Activated CD8-positive, alpha-beta memory T cell treated with anti-CD3 and anti-CD28 coated beads, Interleukin-2, amount 50 U/mL, for 24 hours (primary cell): Measurements from ENCODE around the gene CCDC112.

Experiments used
- DNase-seq: peaks from one replicate; pipeline ENCODE4 v3.0.0-alpha.2; 2020; ENCODE audit errors: extremely low read depth

CCDC112 gene

GRCh38 chr5:115319007-115319406 is 22.6 kb upstream of the CCDC112 start:
- DNase-seq: no peak

- no peak for DNase-seq
Observed at GRCh38 chr5:115317736-115318135, 21.3 kb upstream of the CCDC112 start.

GRCh38 chr5:115317320-115317719 is 20.9 kb upstream of the CCDC112 start:
- no peak for DNase-seq

- DNase-seq: no peak
Observed at GRCh38 chr5:115313632-115314031, 17.2 kb upstream of the CCDC112 start.

- DNase-seq: no peak
Observed at GRCh38 chr5:115313052-115313451, 16.6 kb upstream of the CCDC112 start.

GRCh38 chr5:115309751-115310370 is 13.4 kb upstream of the CCDC112 start:
- no peak for DNase-seq

GRCh38 chr5:115308815-115309214 is 12.4 kb upstream of the CCDC112 start:
- no peak for DNase-seq

- no peak for DNase-seq
Observed at GRCh38 chr5:115306011-115306536, 9.6 kb upstream of the CCDC112 start.

GRCh38 chr5:115304496-115304895 is 8.0 kb upstream of the CCDC112 start:
- no peak for DNase-seq

- DNase-seq: no peak
Observed at GRCh38 chr5:115298811-115299210, 2.4 kb upstream of the CCDC112 start.

- no peak for DNase-seq
Observed at GRCh38 chr5:115297031-115297430, 577 bp upstream of the CCDC112 start.

GRCh38 chr5:115295777-115296123 is 704 bp downstream of the CCDC112 start:
- no peak for DNase-seq

GRCh38 chr5:115291397-115291796 is 5.1 kb downstream of the CCDC112 start:
- no peak for DNase-seq

- DNase-seq: no peak
Observed at GRCh38 chr5:115289104-115289503, 7.3 kb downstream of the CCDC112 start.

GRCh38 chr5:115284021-115284420 is 12.4 kb downstream of the CCDC112 start:
- DNase-seq: no peak

GRCh38 chr5:115282131-115282530 is 14.3 kb downstream of the CCDC112 start:
- DNase-seq: no peak

- no peak for DNase-seq
Observed at GRCh38 chr5:115274584-115274983, 21.9 kb downstream of the CCDC112 start.

- no peak for DNase-seq
Observed at GRCh38 chr5:115272297-115272958, 24.0 kb downstream of the CCDC112 start.

GRCh38 chr5:115271295-115272050 is 25.0 kb downstream of the CCDC112 start:
- DNase-seq: no peak

- no peak for DNase-seq
Observed at GRCh38 chr5:115267617-115268016, 28.8 kb downstream of the CCDC112 start.

- DNase-seq: no peak
Observed at GRCh38 chr5:115265220-115265619, 31.2 kb downstream of the CCDC112 start.

GRCh38 chr5:115264786-115265185 is 31.7 kb downstream of the CCDC112 start:
- DNase-seq: no peak

- DNase-seq: no peak
Observed at GRCh38 chr5:115263078-115263380, 33.4 kb downstream of the CCDC112 start.
